Endometrial microvascular endothelial cells (primary cell): Measurements from ENCODE around the gene JAGN1. TPM values are rescaled to one million over a fixed set of nuclear protein-coding genes. Genes with fewer than 3 reads are reported as not detected.
"Not testable (repeated sequence)": the region's sequence is repeated elsewhere in the genome, so short reads cannot be mapped to it uniquely, and the experiment has no call there.

Source experiments
- in situ Hi-C: cut with HindIII; loops from 2 replicates; pipeline ENCODE4 v1.10.0; 2017; ENCODE audit warnings: low sequenced_read_pairs, low pct_unique_long_range_greater_than_20kb; ENCODE audit errors: inconsistent ontology term
- total RNA-seq: library from RNA; depleted of rRNA; stranded (reverse); fragments of >200 nt; gene quantifications from one replicate; pipeline ENCODE4 v1.2.3, GENCODE V29; 2015; ENCODE audit errors: inconsistent ontology term

The JAGN1 gene
- total RNA-seq, result 51.5 TPM

GRCh38 chr3:9890249-9891071 lies at the start of gene JAGN1:
JAGN1 (plus strand) TSS chr3:9890610; CDS start chr3:9890723, 113 bp downstream.
- in situ Hi-C loops, result no loop called here

GRCh38 chr3:9841015-9841414 lies 49.4 kb upstream of the JAGN1 start:
- in situ Hi-C loops, result no loop called here

- in situ Hi-C loops, result no loop called here
Observed at GRCh38 chr3:9843715-9844438, 46.5 kb upstream of the JAGN1 start, which contains the start of gene RPUSD3. RPUSD3 (minus strand) TSS chr3:9844008; CDS start chr3:9843990, 18 bp downstream.

- in situ Hi-C loops, result no loop called here
Observed at GRCh38 chr3:9846231-9846630, 44.2 kb upstream of the JAGN1 start.

- in situ Hi-C loops, result no loop called here
Observed at GRCh38 chr3:9846931-9847488, 43.4 kb upstream of the JAGN1 start.

- in situ Hi-C loops, result not testable (repeated sequence)
Observed at GRCh38 chr3:9847870-9848269, 42.5 kb upstream of the JAGN1 start.

GRCh38 chr3:9848860-9849259 lies 41.5 kb upstream of the JAGN1 start:
- in situ Hi-C loops, result not testable (repeated sequence)

- in situ Hi-C loops, result not testable (repeated sequence)
Observed at GRCh38 chr3:9851383-9851782, 39.0 kb upstream of the JAGN1 start.

- in situ Hi-C loops, result not testable (repeated sequence)
Observed at GRCh38 chr3:9851926-9852325, 38.5 kb upstream of the JAGN1 start.

GRCh38 chr3:9852528-9852927 lies 37.9 kb upstream of the JAGN1 start:
- in situ Hi-C loops, result no loop called here

GRCh38 chr3:9854291-9854940 lies 36.0 kb upstream of the JAGN1 start:
- in situ Hi-C loops, result not testable (repeated sequence)

GRCh38 chr3:9855594-9855993 lies 34.8 kb upstream of the JAGN1 start:
- in situ Hi-C loops, result no loop called here

- in situ Hi-C loops, result no loop called here
Observed at GRCh38 chr3:9859530-9860025, 30.8 kb upstream of the JAGN1 start.

GRCh38 chr3:9861201-9861600 lies 29.2 kb upstream of the JAGN1 start:
- in situ Hi-C loops, result no loop called here

GRCh38 chr3:9861626-9862130 lies 28.7 kb upstream of the JAGN1 start:
- in situ Hi-C loops, result no loop called here

- in situ Hi-C loops, result no loop called here
Observed at GRCh38 chr3:9862391-9863057, 27.9 kb upstream of the JAGN1 start.

- in situ Hi-C loops, result no loop called here
Observed at GRCh38 chr3:9863058-9863772, 27.2 kb upstream of the JAGN1 start.
